ENCODE results near the gene GLCCI1. TPM values are rescaled to one million over a fixed set of nuclear protein-coding genes. Genes with fewer than 3 reads are reported as not detected.
"Not testable (repeated sequence)": the region's sequence is repeated elsewhere in the genome, so short reads cannot be mapped to it uniquely, and the experiment has no call there.

Gene GLCCI1
- total RNA-seq, 1 donor from 2014 or later: 23.7 TPM

- no peak for DNase-seq
These were observed 21.8 kb downstream of the GLCCI1 start for GRCh38 chr7:7990441-7990761.

- DNase-seq: no peak
These were observed 23.9 kb downstream of the GLCCI1 start for GRCh38 chr7:7992506-7992905.

- DNase-seq: not testable (repeated sequence)
These were observed 26.8 kb downstream of the GLCCI1 start for GRCh38 chr7:7995348-7995747.

- DNase-seq: no peak
These were observed 28.0 kb downstream of the GLCCI1 start for GRCh38 chr7:7996568-7996967.

GRCh38 chr7:8000315-8000941 is 31.8 kb downstream of the GLCCI1 start:
- no peak for DNase-seq

GRCh38 chr7:8003077-8003476 is 34.5 kb downstream of the GLCCI1 start:
- DNase-seq: no peak

GRCh38 chr7:8005279-8005678 is 36.7 kb downstream of the GLCCI1 start:
- DNase-seq: no peak

- DNase-seq: no peak
These were observed 45.8 kb downstream of the GLCCI1 start for GRCh38 chr7:8014399-8014798.

GRCh38 chr7:8015100-8015745 is 46.6 kb downstream of the GLCCI1 start:
- DNase-seq: no peak

GRCh38 chr7:8015746-8016120 is 47.1 kb downstream of the GLCCI1 start:
- no peak for DNase-seq

- DNase-seq: no peak
These were observed 48.8 kb downstream of the GLCCI1 start for GRCh38 chr7:8017423-8017822.

- DNase-seq: no peak
These were observed 50.4 kb downstream of the GLCCI1 start for GRCh38 chr7:8018961-8019360.

GRCh38 chr7:8022628-8023027 is 54.0 kb downstream of the GLCCI1 start:
- DNase-seq: no peak

- DNase-seq: no peak
These were observed 66.6 kb downstream of the GLCCI1 start for GRCh38 chr7:8035192-8035591.

GRCh38 chr7:8035647-8036518 is 67.3 kb downstream of the GLCCI1 start:
- DNase-seq: no peak

GRCh38 chr7:8037151-8037550 is 68.6 kb downstream of the GLCCI1 start:
- no peak for DNase-seq

- no peak for DNase-seq
These were observed 72.3 kb downstream of the GLCCI1 start for GRCh38 chr7:8040768-8041369.

GRCh38 chr7:8042796-8043535 is 74.4 kb downstream of the GLCCI1 start:
- DNase-seq: no peak

GRCh38 chr7:8044761-8045430 is 76.3 kb downstream of the GLCCI1 start:
- DNase-seq: no peak

GRCh38 chr7:8048067-8048466 is 79.5 kb downstream of the GLCCI1 start:
- DNase-seq: not testable (repeated sequence)

- no peak for DNase-seq
These were observed 82.8 kb downstream of the GLCCI1 start for GRCh38 chr7:8051373-8051772.

GRCh38 chr7:8051998-8052397 is 83.4 kb downstream of the GLCCI1 start:
- no peak for DNase-seq
